Peyer's patch (tissue), 4 donors: ENCODE results near the gene DNAJB4. TPM values are rescaled to one million over a fixed set of nuclear protein-coding genes. Genes with fewer than 3 reads are reported as not detected.

Experiments used
- DNase-seq, 3 donors: peaks; one replicate each; pipeline ENCODE4 v3.0.0-alpha.2; 2017 to 2019
- H3K27ac ChIP-seq, 4 donors: fragments of 200-600 bp; sonication (generic); one replicate each; pipeline ENCODE4 v1.5.1; 2016 to 2019
- H3K27me3 ChIP-seq, 2 donors: fragments of 200-600 bp; sonication (generic); one replicate each; pipeline ENCODE4 v1.5.1; 2019
- H3K36me3 ChIP-seq, 3 donors: fragments of 200-600 bp; sonication (generic); one replicate each; pipeline ENCODE4 v1.5.1; 2016 to 2019
- H3K4me1 ChIP-seq, 4 donors: fragments of 200-600 bp; sonication (generic); one replicate each; pipeline ENCODE4 v1.5.1; 2016 to 2019
- H3K4me3 ChIP-seq, 4 donors: fragments of 200-600 bp; sonication (generic); 1 replicate in 3 of 4; 2 replicates in 1 of 4; pipeline ENCODE4 v1.5.1; 2016 to 2019; ENCODE audit warnings: mild to moderate bottlenecking in 1 of 4
- H3K9me3 ChIP-seq, 4 donors: fragments of 200-600 bp; sonication (generic); one replicate each; pipeline ENCODE4 v1.5.1; 2016 to 2019; ENCODE audit warnings: mild to moderate bottlenecking in 1 of 4
- CTCF ChIP-seq, 6 experiments: fragments of 450-650 bp in 4 of 6; fragments of 200-600 bp in 2 of 6; sonication (generic) in 1 of 6; IDR thresholded peaks; one replicate each; pipeline ENCODE4 v1.5.1; 2017 to 2019; ENCODE audit warnings: antibody characterized with exemption in 6 of 6, mild to moderate bottlenecking in 3 of 6, moderate library complexity in 1 of 6
- POLR2A ChIP-seq, 2 donors: fragments of 450-650 bp; IDR thresholded peaks; one replicate each; pipeline ENCODE4 v1.5.1; 2017; ENCODE audit warnings: antibody characterized with exemption in 2 of 2, mild to moderate bottlenecking in 2 of 2, moderate library complexity in 2 of 2
- total RNA-seq, 4 donors: library from RNA; depleted of rRNA; stranded (reverse); fragments of >200 nt; gene quantifications; one replicate each; pipeline ENCODE4 v1.1.0, GENCODE V29; 2016

DNAJB4 gene
- total RNA-seq, 4 donors from 2014 or later: 8.8 to 38.0 (median 13.4) TPM

- Histone ChIP-seq H3K36me3 (no peaks in the 10 kb centered on the region), H3K9me3 (no peaks in the 10 kb centered on the region), H3K27ac (no peak overlapping the region)
Measured at GRCh38 chr1:78032996-78033796, 28.5 kb downstream of the DNAJB4 start.

GRCh38 chr1:78033797-78034172 lies 29.0 kb downstream of the DNAJB4 start:
- no peaks in the 10 kb centered on the region for H3K9me3 ChIP-seq
- H3K4me1 ChIP-seq: no peaks in the 10 kb centered on the region
- no peak overlapping the region for H3K4me3 ChIP-seq
- no peaks in the 10 kb centered on the region for H3K36me3 ChIP-seq
- no peak overlapping the region for H3K27ac ChIP-seq
- DNase-seq: no peak
- H3K27me3 ChIP-seq: no peaks in the 10 kb centered on the region
- TF ChIP-seq CTCF (IDR thresholded peaks at IDR 0.05): no peak
- no peak for TF ChIP-seq POLR2A (IDR thresholded peaks at IDR 0.05)

More at GRCh38 chr1:78032996-78033796, 28.5 kb downstream of the DNAJB4 start:
- Histone ChIP-seq H3K4me1 (no peaks in the 10 kb centered on the region), H3K27me3 (no peaks in the 10 kb centered on the region), H3K4me3 (no peak overlapping the region)
- TF ChIP-seq POLR2A (IDR thresholded peaks at IDR 0.05) (no peak), CTCF (IDR thresholded peaks at IDR 0.05) (no peak)
- no peak for DNase-seq

GRCh38 chr1:78035121-78035520 lies 30.4 kb downstream of the DNAJB4 start:
- TF ChIP-seq POLR2A (IDR thresholded peaks at IDR 0.05): no peak
- no peak for TF ChIP-seq CTCF (IDR thresholded peaks at IDR 0.05)
- Histone ChIP-seq H3K36me3 (no peaks in the 10 kb centered on the region), H3K4me1 (no peaks in the 10 kb centered on the region), H3K27ac (no peak overlapping the region), H3K4me3 (no peak overlapping the region), H3K27me3 (no peaks in the 10 kb centered on the region), H3K9me3 (no peaks in the 10 kb centered on the region)
- no peak for DNase-seq

- Histone ChIP-seq H3K9me3 (no peaks in the 10 kb centered on the region), H3K4me3 (no peak overlapping the region), H3K4me1 (no peaks in the 10 kb centered on the region), H3K27me3 (no peaks in the 10 kb centered on the region), H3K27ac (no peak overlapping the region), H3K36me3 (no peaks in the 10 kb centered on the region)
- DNase-seq: no peak
- TF ChIP-seq POLR2A (IDR thresholded peaks at IDR 0.05): no peak
- TF ChIP-seq CTCF (IDR thresholded peaks at IDR 0.05): no peak
Measured at GRCh38 chr1:78036450-78036849, 31.7 kb downstream of the DNAJB4 start.

GRCh38 chr1:78038071-78038470 lies 33.3 kb downstream of the DNAJB4 start:
- Histone ChIP-seq H3K9me3 (no peaks in the 10 kb centered on the region), H3K36me3 (no peaks in the 10 kb centered on the region), H3K4me3 (no peak overlapping the region), H3K27ac (peak overlapping the region in 1 of 4 donors; percentile 5), H3K27me3 (no peaks in the 10 kb centered on the region), H3K4me1 (no peaks in the 10 kb centered on the region)
- no peak for DNase-seq
- TF ChIP-seq POLR2A (IDR thresholded peaks at IDR 0.05) (no peak), CTCF (IDR thresholded peaks at IDR 0.05) (no peak)
